Suprapubic skin (tissue), 4 donors: ENCODE results near the gene SEMA5B. TPM values are rescaled to one million over a fixed set of nuclear protein-coding genes. Genes with fewer than 3 reads are reported as not detected.

Source experiments
- DNase-seq, 2 donors: peaks; one replicate each; pipeline ENCODE4 v3.0.0-alpha.2; 2019; ENCODE audit warnings: low spot score in 2 of 2
- H3K27ac ChIP-seq: fragments of 200-600 bp; sonication (generic); one replicate; pipeline ENCODE4 v1.5.1; 2019
- H3K27me3 ChIP-seq: fragments of 200-600 bp; sonication (generic); one replicate; pipeline ENCODE4 v1.5.1; 2019
- H3K36me3 ChIP-seq: fragments of 200-600 bp; sonication (generic); one replicate; pipeline ENCODE4 v1.5.1; 2019
- H3K4me1 ChIP-seq: fragments of 200-600 bp; sonication (generic); one replicate; pipeline ENCODE4 v1.5.1; 2019
- H3K4me3 ChIP-seq: fragments of 200-600 bp; sonication (generic); one replicate; pipeline ENCODE4 v1.5.1; 2019; ENCODE audit warnings: mild to moderate bottlenecking
- H3K9me3 ChIP-seq: fragments of 200-600 bp; sonication (generic); one replicate; pipeline ENCODE4 v1.5.1; 2019
- CTCF ChIP-seq, 2 donors: fragments of 200-600 bp in 1 of 2; fragments of 450-650 bp in 1 of 2; sonication (generic) in 1 of 2; IDR thresholded peaks; one replicate each; pipeline ENCODE4 v1.5.1; 2016 to 2019; ENCODE audit warnings: antibody characterized with exemption in 2 of 2, mild to moderate bottlenecking in 1 of 2, moderate library complexity in 1 of 2
- EP300 ChIP-seq: sonication (generic); formaldehyde crosslinking; IDR thresholded peaks from one replicate; pipeline ENCODE4 v1.6.1; 2017; ENCODE audit warnings: antibody characterized with exemption
- POLR2A ChIP-seq, 2 donors: fragments of 450-650 bp; IDR thresholded peaks; one replicate each; pipeline ENCODE4 v1.6.1; 2017; ENCODE audit warnings: antibody characterized with exemption in 2 of 2, mild to moderate bottlenecking in 2 of 2, moderate library complexity in 2 of 2
- POLR2AphosphoS5 ChIP-seq, 3 donors: sonication (generic); formaldehyde crosslinking; IDR thresholded peaks; one replicate each; pipeline ENCODE4 v1.6.1; 2017; ENCODE audit warnings: antibody characterized with exemption in 3 of 3
- WGBS: methylation state at CpG from one replicate; pipeline ENCODE4 v1.1.5; 2018; 5-methylcytosine and 5-hydroxymethylcytosine counted together
- total RNA-seq, 4 donors: library from RNA; depleted of rRNA; stranded (reverse); fragments of >200 nt; gene quantifications; one replicate each; pipeline ENCODE4 v1.1.0, GENCODE V29; 2016

The SEMA5B gene
- total RNA-seq, 4 donors from 2014 or later = 1.4 to 2.0 (median 1.8) TPM; not detected in 1

GRCh38 chr3:122991236-122991985 lies 36.2 kb downstream of the SEMA5B start:
- Histone ChIP-seq H3K36me3 (no peaks in the 10 kb centered on the region), H3K27ac (no peak overlapping the region), H3K4me3 (no peak overlapping the region), H3K9me3 (no peaks in the 10 kb centered on the region), H3K27me3 (peaks cover 65% of the 10 kb centered on the region), H3K4me1 (peaks cover 21% of the 10 kb centered on the region)
- WGBS = 83% methylated on average over 8 of the region's 8 CpGs
- TF ChIP-seq EP300 (no peak), CTCF (IDR thresholded peaks at IDR 0.05) (no peak), POLR2AphosphoS5 (IDR thresholded peaks at IDR 0.05) (no peak)
- DNase-seq = no peak

- Histone ChIP-seq H3K36me3 (no peaks in the 10 kb centered on the region), H3K27me3 (peaks cover 65% of the 10 kb centered on the region), H3K9me3 (no peaks in the 10 kb centered on the region), H3K4me1 (peaks cover 16% of the 10 kb centered on the region), H3K27ac (no peak overlapping the region), H3K4me3 (no peak overlapping the region)
- no peak for DNase-seq
- TF ChIP-seq EP300 = no peak
- no peak for TF ChIP-seq CTCF (IDR thresholded peaks at IDR 0.05)
- no peak for TF ChIP-seq POLR2A (IDR thresholded peaks at IDR 0.05)
- TF ChIP-seq POLR2AphosphoS5 (IDR thresholded peaks at IDR 0.05) = no peak
- WGBS = 60% methylated on average over 4 of the region's 4 CpGs
Observed at GRCh38 chr3:122989856-122990575, 37.5 kb downstream of the SEMA5B start.

DNA sequence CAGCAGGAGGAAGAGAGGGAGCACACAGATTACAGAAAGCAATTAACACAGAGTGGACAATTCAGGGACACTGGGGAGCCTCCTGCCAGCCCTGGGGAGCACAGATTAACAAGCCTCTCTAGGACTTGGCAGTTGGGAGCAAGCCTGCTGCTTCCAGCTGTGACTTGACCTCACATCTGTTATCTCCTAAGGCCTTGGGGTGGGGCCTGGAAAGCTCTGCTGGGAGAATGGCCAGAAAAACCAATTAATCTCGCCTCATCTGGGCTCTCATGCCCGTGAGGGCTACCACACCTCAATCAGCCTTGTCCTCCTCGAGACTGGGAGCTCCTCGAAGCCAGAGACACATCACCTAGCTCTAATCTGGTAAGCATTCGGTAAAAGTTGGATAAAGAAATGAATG lies 39.1 kb downstream of the SEMA5B start:
- TF ChIP-seq EP300 = no peak
- Histone ChIP-seq H3K36me3 (no peaks in the 10 kb centered on the region), H3K4me3 (no peak overlapping the region), H3K4me1 (peaks cover 16% of the 10 kb centered on the region), H3K27ac (no peak overlapping the region), H3K27me3 (peaks cover 66% of the 10 kb centered on the region), H3K9me3 (no peaks in the 10 kb centered on the region)
- no peak for DNase-seq
- 22% methylated on average over 5 of the region's 5 CpGs for WGBS

DNA sequence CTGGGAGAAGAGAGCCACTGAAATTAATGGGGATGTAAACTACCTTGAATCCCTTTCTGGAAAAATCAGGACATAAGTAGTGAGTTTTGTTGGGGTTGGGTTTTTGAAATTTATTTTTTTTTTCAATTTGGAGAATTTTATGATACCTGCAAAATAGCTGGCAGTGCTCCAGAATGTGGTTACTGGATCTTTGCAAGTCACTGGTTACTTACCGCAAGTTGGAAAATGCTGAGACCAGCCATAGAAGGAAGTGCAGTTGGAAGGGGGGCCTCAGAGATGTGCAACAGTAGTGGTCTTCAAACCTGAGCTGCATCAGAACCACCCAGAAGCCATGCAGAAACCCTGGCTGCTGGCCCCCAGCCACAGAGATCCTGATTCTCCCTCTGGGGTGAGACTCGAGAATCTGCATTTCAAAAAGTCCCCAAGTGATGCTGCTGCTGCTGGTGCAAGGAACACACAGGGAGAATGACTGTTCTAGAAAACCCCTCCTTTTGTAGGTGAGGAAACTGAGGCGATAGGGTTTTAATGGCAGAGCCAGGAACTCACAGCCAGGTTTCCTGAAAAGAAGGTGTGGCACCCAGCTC lies 39.7 kb downstream of the SEMA5B start:
- peaks cover 67% of the 10 kb centered on the region for H3K27me3 ChIP-seq
- 71% methylated on average over 3 of the region's 3 CpGs for WGBS

GRCh38 chr3:122987231-122987630 lies 40.3 kb downstream of the SEMA5B start:
- Histone ChIP-seq H3K4me1 (peaks cover 11% of the 10 kb centered on the region), H3K4me3 (no peak overlapping the region), H3K9me3 (no peaks in the 10 kb centered on the region), H3K36me3 (no peaks in the 10 kb centered on the region), H3K27ac (no peak overlapping the region), H3K27me3 (peaks cover 64% of the 10 kb centered on the region)
- WGBS = 94% methylated on average over 2 of the region's 2 CpGs
- DNase-seq = no peak
- TF ChIP-seq POLR2AphosphoS5 (IDR thresholded peaks at IDR 0.05) = no peak
- TF ChIP-seq EP300 = no peak
- TF ChIP-seq POLR2A (IDR thresholded peaks at IDR 0.05) = no peak
- TF ChIP-seq CTCF (IDR thresholded peaks at IDR 0.05) = no peak

More for the DNA sequence above, 39.7 kb downstream of the SEMA5B start:
- Histone ChIP-seq H3K9me3 (no peaks in the 10 kb centered on the region), H3K27ac (no peak overlapping the region), H3K4me1 (peaks cover 16% of the 10 kb centered on the region), H3K4me3 (no peak overlapping the region), H3K36me3 (no peaks in the 10 kb centered on the region)
- no peak for DNase-seq
- no peak for TF ChIP-seq CTCF (IDR thresholded peaks at IDR 0.05)
- TF ChIP-seq POLR2A (IDR thresholded peaks at IDR 0.05) = no peak
- TF ChIP-seq EP300 = no peak
- TF ChIP-seq POLR2AphosphoS5 (IDR thresholded peaks at IDR 0.05) = no peak
